Transverse colon (tissue), 3 donors: ENCODE results near the gene EBNA1BP2.

Source experiments
- POLR2A ChIP-seq: fragments of 450-650 bp; IDR thresholded peaks from one replicate; pipeline ENCODE4 v1.6.1; 2016; ENCODE audit warnings: antibody characterized with exemption, mild to moderate bottlenecking, moderate library complexity
- TF ChIP-seq, protein P1 (sequence below), 5 experiments: fragments of 200-600 bp in 3 of 5; fragments of 450-650 bp in 2 of 5; sonication (generic) in 3 of 5; IDR thresholded peaks; 1 replicate in 2 of 5; 2 replicates in 3 of 5; pipeline ENCODE4 v1.5.1; 2016 to 2017; ENCODE audit warnings: antibody characterized with exemption in 5 of 5, inconsistent platforms in 3 of 5, mild to moderate bottlenecking in 2 of 5, moderate library complexity in 1 of 5

DNA sequence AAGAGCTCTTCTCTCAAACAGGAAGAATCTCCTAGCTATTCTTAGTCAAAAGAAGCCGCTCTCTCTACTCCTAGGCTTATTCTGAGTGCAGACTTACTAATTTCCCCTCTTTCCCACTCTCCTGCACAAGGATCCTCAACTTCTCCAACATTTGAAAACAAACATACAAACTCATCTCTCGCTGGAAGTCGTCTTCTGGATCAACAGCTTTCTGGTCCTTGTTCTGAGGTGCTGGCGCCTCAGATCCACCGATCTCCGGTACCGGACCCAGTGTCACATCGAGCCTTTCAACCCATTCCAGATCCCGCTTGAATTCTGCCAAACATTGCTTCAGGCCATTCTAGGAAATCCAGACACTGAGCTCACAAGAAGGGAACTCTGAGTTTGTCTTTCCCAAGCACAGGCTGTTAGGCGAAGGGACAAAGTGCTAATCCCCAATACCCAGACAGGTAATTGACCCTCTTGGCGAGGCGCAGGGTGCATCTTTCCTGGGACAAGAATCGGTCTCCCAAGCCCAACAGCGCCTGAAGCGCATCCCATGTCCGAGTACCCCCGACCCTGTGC is 696 bp downstream of the EBNA1BP2 start:
- TF ChIP-seq, protein P1, sequence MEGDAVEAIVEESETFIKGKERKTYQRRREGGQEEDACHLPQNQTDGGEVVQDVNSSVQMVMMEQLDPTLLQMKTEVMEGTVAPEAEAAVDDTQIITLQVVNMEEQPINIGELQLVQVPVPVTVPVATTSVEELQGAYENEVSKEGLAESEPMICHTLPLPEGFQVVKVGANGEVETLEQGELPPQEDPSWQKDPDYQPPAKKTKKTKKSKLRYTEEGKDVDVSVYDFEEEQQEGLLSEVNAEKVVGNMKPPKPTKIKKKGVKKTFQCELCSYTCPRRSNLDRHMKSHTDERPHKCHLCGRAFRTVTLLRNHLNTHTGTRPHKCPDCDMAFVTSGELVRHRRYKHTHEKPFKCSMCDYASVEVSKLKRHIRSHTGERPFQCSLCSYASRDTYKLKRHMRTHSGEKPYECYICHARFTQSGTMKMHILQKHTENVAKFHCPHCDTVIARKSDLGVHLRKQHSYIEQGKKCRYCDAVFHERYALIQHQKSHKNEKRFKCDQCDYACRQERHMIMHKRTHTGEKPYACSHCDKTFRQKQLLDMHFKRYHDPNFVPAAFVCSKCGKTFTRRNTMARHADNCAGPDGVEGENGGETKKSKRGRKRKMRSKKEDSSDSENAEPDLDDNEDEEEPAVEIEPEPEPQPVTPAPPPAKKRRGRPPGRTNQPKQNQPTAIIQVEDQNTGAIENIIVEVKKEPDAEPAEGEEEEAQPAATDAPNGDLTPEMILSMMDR (IDR thresholded peaks at IDR 0.05) = no peak
- no peak for TF ChIP-seq POLR2A
